Measurements from ENCODE around the gene LCOR.

Gene LCOR

DNA sequence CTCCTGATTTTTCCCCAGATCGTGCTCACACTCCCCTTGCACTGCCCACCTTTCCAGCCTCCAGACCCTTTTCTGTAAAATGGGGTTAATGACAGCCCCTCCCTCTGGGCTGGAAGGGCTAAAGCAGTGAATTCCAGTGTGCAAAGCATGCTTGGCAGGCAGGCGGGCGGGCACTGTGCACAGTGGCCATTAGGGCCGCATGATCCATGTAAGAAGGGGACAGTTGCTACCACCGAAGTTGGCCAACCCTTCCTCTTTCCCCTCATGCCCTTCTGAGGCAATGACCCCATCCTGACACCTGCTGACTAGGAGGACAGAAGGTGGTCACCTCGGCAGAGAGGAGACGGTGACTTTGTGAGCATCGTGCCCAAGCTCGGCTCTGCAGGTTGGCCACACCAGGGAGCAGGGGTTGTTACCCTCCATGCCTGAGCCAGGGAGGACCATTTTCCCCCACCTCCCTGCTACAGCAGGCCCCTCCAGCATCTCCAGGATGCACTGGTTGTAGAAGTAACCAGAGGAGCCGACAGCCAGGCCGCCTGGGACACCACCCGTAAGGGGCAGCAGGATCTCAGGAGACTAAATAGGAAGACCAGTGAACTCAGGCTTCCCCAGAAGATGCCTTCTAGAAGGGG lies 187.2 kb downstream of the LCOR start:
- H2AFZ ChIP-seq (ENCODE audit: low read length): no peak overlapping the region
- no peaks in the 10 kb centered on the region for H3K9me2 ChIP-seq (replicated peaks; ENCODE audit: insufficient read depth, low read length)
- no peaks in the 10 kb centered on the region for H3K36me3 ChIP-seq (replicated peaks; ENCODE audit: insufficient read depth, low read length)
- TF ChIP-seq EZH2phosphoT487 (IDR thresholded peaks at IDR 0.05; ENCODE audit: low read length) (no peak), EZH2 (optimal IDR thresholded peaks at IDR 0.05; ENCODE audit: low read depth, low read length) (no peak), CTCF (IDR thresholded peaks at IDR 0.05; ENCODE audit: low read length) (no peak)
- H3F3A ChIP-seq (ENCODE audit: insufficient read depth, low read length): peaks cover 12% of the 10 kb centered on the region
- no peak for DNase-seq
- no peak overlapping the region for H3K27ac ChIP-seq (ENCODE audit: low read length)
- H3K4me3 ChIP-seq (ENCODE audit: low read length): no peak overlapping the region
- H3K27me3 ChIP-seq (replicated peaks; ENCODE audit: insufficient read depth, low read length): no peaks in the 10 kb centered on the region
- peaks cover 20% of the 10 kb centered on the region for H3K4me1 ChIP-seq (ENCODE audit: low read length)
- no peak overlapping the region for H3K4me2 ChIP-seq (ENCODE audit: low read depth, low read length)
- no peaks in the 10 kb centered on the region for H4K20me1 ChIP-seq (ENCODE audit: insufficient read depth, low read length)
- H3K9me3 ChIP-seq (replicated peaks; ENCODE audit: insufficient read depth, low read length): no peaks in the 10 kb centered on the region
- no peak overlapping the region for H3K9ac ChIP-seq (ENCODE audit: low read length)
- no peaks in the 10 kb centered on the region for H3K79me2 ChIP-seq (ENCODE audit: low read length)

- Histone ChIP-seq H3K9me2 (replicated peaks; ENCODE audit: insufficient read depth, low read length) (no peaks in the 10 kb centered on the region), H3K36me3 (replicated peaks; ENCODE audit: insufficient read depth, low read length) (no peaks in the 10 kb centered on the region), H3K9me3 (replicated peaks; ENCODE audit: insufficient read depth, low read length) (no peaks in the 10 kb centered on the region), H3K79me2 (ENCODE audit: low read length) (no peaks in the 10 kb centered on the region), H3K4me2 (ENCODE audit: low read depth, low read length) (no peak overlapping the region), H4K20me1 (ENCODE audit: insufficient read depth, low read length) (no peaks in the 10 kb centered on the region), H3K27ac (ENCODE audit: low read length) (no peak overlapping the region), H3K27me3 (replicated peaks; ENCODE audit: insufficient read depth, low read length) (no peaks in the 10 kb centered on the region), H3K4me1 (ENCODE audit: low read length) (peaks cover 22% of the 10 kb centered on the region), H3F3A (ENCODE audit: insufficient read depth, low read length) (peaks cover 12% of the 10 kb centered on the region), H2AFZ (ENCODE audit: low read length) (no peak overlapping the region), H3K4me3 (ENCODE audit: low read length) (no peak overlapping the region), H3K9ac (ENCODE audit: low read length) (no peak overlapping the region)
- TF ChIP-seq EZH2phosphoT487 (IDR thresholded peaks at IDR 0.05; ENCODE audit: low read length): no peak
- TF ChIP-seq EZH2 (optimal IDR thresholded peaks at IDR 0.05; ENCODE audit: low read depth, low read length): no peak
- TF ChIP-seq CTCF (IDR thresholded peaks at IDR 0.05; ENCODE audit: low read length): no peak
- DNase-seq: no peak
These were observed 188.6 kb downstream of the LCOR start for GRCh38 chr10:97020452-97021400.

- Histone ChIP-seq H3K27ac (ENCODE audit: low read length) (no peak overlapping the region), H3K9me2 (replicated peaks; ENCODE audit: insufficient read depth, low read length) (no peaks in the 10 kb centered on the region), H3K4me1 (ENCODE audit: low read length) (peaks cover 11% of the 10 kb centered on the region), H3K27me3 (replicated peaks; ENCODE audit: insufficient read depth, low read length) (no peaks in the 10 kb centered on the region), H2AFZ (ENCODE audit: low read length) (no peak overlapping the region), H3F3A (ENCODE audit: insufficient read depth, low read length) (peaks cover 3% of the 10 kb centered on the region; the same call in 1 of the 2 replicates), H4K20me1 (ENCODE audit: insufficient read depth, low read length) (no peaks in the 10 kb centered on the region), H3K9ac (ENCODE audit: low read length) (no peak overlapping the region), H3K4me3 (ENCODE audit: low read length) (no peak overlapping the region), H3K36me3 (replicated peaks; ENCODE audit: insufficient read depth, low read length) (no peaks in the 10 kb centered on the region), H3K9me3 (replicated peaks; ENCODE audit: insufficient read depth, low read length) (no peaks in the 10 kb centered on the region), H3K4me2 (ENCODE audit: low read depth, low read length) (no peak overlapping the region), H3K79me2 (ENCODE audit: low read length) (no peaks in the 10 kb centered on the region)
- no peak for DNase-seq
- TF ChIP-seq CTCF (IDR thresholded peaks at IDR 0.05; ENCODE audit: low read length) (no peak), EZH2 (optimal IDR thresholded peaks at IDR 0.05; ENCODE audit: low read depth, low read length) (no peak), EZH2phosphoT487 (IDR thresholded peaks at IDR 0.05; ENCODE audit: low read length) (no peak)
These were observed 190.5 kb downstream of the LCOR start for GRCh38 chr10:97022616-97023015.
